Measurements from ENCODE around the gene ZFYVE28.
A peak's percentile ranks its signal among the peaks of the same experiment; 100 is the strongest.

GRCh38 chr4:2262145-2262943, 156.1 kb downstream of the ZFYVE28 start:
- no peak for TF ChIP-seq CTCF (IDR thresholded peaks at IDR 0.05)
- peak; percentile 88 for TF ChIP-seq POLR2A (IDR thresholded peaks at IDR 0.05)

Measured in ovary (tissue), 3 donors.